Occipital lobe (tissue), 2 donors: Measurements from ENCODE around the gene KERA. TPM values are rescaled to one million over a fixed set of nuclear protein-coding genes. Genes with fewer than 3 reads are reported as not detected.

ENCODE experiments used
- DNase-seq: peaks from one replicate; lab custom pipeline; 2025; lab: John Stamatoyannopoulos, UW
- total RNA-seq: library from RNA; depleted of rRNA; stranded (reverse); fragments of >200 nt; gene quantifications from one replicate; pipeline ENCODE4 v1.2.3, GENCODE V29; 2014

KERA gene
- total RNA-seq, 1 donor from 2014 or later = 3.0 TPM

DNA sequence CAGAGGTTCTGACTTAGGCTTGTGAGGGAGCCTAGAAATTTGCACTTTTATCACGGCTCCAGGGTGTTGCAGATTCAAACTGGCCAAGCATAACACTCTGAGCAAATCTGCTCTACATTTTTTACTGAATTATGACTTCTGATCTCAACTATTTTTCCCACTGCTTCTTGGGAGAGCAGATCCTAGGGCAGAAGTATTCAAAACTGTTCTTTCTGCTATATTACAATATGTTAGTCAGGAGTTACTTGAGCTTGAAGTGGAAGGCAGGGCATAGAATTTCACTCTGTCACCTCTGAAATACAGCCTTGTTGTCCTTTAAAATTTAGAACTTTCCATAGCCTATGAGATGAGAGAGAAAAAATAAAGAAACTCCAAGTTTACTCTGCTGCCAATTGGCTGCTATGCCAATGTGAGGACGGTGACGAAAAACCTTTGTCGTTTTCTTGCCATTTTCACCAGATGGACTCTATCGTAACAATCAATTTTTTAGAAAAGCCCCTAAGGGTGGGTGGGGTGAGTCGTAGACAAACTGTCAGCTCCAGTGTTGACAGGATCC, 16.4 kb upstream of the KERA start:
- no peak for DNase-seq

DNA sequence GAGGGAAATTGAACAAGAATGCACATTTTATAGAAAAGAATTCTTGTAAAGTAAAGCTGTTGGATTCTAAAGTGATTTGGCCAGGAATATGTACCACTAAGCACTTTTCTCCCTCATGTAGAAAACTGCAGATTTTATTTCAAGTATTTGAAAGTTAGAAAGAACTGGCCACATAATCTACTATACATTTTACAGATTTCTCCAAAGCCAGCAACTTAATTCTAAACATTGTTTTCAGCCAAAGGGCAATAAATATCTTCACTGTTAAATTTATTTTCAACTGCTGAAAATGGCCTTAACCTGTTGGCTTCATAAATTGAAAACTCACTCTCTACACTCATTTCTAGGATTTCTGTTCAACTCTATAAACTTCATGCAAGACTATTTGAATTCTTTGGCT, 15.6 kb upstream of the KERA start:
- no peak for DNase-seq

DNA sequence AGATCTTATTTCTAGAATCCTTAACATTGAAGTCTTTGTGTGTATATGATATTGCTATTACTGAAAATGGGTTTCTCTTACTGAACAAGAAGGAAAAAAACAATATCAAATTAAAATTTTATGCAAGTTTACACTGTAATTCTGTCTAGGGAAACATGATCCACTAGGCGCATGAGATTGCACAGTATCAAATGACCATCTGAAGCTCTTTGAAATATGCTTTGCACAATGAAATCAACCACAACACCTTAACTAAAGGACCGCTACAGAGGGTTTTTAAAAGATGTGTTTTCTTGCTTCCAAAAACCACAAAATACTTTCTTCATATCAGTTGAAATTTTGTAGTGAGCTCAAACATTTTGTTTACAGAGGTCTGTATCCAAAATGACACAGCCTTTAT, 15.1 kb upstream of the KERA start:
- no peak for DNase-seq

DNA sequence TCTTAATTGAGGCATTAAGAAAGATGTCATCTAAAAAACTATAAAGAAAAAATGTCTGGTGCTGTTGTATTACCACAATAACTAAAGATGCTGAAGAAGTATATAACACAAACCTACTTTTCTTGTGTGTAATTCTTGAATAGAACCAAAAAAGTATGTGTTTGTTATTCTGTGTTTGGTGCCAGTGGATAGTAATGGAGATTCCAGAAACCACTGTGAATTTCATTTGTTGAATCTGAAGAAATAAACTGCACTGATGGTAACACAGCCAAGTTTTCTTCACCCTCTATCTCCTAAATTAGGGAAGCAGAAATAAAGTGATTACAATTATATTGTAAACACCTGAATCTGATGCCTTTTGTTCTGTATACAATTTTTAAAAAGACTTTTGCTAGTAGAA, 13.1 kb upstream of the KERA start:
- no peak for DNase-seq

DNA sequence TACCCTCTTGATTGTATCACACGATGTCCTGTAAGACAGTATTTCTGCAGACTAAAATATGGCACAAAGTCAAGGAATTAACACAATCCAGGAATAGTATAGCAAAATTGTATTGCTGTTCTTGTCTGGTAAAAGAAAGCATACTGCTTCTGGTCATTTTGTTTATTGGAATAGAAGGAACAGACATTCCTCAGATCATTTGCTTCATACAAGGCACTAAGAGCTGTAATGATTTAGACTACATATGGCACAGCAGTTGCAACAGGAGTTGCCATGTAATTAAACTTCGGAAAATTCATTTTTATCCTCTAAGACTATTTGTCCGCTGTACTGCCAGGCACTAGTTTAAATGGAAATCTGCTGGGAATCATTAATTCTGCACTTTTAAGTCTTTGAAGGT, 7.6 kb upstream of the KERA start:
- no peak for DNase-seq

DNA sequence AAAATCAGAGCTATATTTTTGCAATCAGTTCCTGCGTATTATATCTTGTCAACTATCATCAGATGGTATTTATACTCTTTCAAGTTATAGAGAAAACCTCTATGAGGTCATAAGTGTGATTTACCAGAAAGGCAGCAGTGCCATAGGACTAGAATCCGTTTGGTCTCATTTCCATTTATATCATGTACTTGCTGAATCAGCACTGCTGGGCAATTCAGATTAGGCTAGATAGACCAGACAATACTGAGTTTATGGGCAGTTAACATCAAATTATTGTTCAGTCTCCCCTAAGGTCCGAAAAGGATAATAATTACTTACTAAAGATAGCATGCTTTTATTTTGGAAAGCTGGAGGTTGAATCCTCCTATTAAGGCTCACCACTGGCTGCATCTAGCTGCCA, 6.8 kb upstream of the KERA start:
- DNase-seq = no peak

DNA sequence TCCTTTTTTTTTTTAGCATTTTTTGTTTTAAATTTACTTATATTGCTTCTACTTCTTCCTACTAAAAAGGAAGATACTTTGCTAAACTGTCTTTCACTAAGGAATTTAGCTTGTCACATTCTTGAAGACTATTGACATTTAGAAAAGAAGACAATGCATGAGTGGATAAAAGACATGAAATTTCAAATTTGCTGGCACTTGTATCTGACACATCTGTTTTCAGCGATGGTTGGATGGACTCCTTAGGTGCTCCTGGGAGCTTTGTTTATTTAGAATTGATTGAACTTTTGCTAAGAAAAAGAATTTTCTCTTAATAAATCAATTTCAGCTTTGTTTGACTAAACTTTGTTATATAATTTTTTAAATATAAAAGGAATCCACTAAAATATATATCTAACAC, 3.3 kb upstream of the KERA start:
- no peak for DNase-seq

DNA sequence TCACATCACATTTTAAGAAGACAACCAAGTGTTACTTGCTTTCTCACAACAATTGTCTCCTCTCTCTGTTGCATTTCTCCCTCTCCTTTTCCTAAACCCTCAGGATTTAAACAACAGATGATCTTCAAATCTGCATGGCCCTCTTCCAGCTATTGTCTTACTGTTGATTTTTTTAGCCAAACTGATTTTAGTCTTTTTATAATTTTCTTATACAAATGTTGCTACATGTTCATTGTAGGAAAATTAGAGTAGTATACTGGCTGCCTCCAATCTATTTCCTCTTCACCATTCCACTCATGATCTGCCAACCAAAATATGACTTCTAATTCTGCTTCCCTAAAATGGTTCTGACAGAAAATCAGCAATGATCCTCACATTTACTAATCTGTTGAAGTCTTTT, 1.4 kb upstream of the KERA start:
- DNase-seq = no peak

DNA sequence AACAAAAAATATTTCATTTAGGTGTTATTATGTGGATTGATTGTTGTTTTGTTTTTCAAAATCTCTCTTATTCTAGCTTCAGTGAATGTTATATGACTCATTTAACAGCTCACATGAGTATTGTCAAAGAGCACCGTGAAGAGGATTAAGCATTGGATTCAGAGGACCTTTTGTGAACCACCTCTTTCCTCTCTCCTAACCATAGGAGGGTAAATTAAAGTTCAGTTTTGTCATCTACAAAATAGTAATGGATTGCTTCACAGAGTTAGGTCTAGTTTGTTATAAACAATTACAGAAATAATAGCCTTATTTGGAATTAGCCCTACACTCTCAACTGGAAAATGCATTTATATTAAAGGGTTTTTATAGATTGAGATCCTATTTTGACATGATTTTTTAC, 962 bp upstream of the KERA start:
- no peak for DNase-seq

DNA sequence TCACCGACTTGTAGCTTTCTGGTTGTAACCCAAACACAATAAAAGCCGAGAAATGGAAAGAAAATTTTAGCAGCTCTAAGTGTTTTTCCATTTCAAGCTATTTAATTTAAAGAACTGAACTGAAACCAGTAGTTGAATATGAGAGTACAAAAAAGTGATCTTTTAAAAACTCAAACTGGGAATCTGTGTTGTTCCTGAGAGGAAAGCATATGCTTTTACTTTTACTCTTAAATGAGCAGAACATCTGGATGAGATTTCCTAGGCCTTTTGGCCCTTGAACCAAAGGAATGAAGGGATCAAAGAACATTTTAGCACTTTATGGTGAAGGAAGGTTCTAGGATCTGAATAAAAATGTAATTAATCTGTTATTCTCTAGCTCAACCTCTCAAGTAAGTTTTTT, 1.3 kb downstream of the KERA start:
- no peak for DNase-seq

DNA sequence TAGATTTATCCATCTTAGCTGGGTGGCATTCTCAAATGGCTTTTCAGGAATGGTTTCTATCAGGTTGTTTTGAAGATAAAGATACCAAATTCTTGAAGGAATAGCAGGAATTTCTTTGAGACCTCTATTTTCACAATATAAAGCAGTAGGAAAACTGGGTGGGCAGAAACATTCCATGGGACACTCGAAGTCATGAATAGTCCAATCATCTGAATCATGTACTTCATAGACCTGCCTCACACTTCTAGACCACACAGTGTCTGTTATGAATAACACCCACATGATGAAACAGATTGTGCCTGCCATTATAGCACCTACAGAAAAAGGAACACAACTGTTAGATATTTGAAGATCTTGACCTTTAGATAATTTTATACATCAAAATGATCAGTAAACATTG, 1.8 kb downstream of the KERA start:
- DNase-seq = no peak

DNA sequence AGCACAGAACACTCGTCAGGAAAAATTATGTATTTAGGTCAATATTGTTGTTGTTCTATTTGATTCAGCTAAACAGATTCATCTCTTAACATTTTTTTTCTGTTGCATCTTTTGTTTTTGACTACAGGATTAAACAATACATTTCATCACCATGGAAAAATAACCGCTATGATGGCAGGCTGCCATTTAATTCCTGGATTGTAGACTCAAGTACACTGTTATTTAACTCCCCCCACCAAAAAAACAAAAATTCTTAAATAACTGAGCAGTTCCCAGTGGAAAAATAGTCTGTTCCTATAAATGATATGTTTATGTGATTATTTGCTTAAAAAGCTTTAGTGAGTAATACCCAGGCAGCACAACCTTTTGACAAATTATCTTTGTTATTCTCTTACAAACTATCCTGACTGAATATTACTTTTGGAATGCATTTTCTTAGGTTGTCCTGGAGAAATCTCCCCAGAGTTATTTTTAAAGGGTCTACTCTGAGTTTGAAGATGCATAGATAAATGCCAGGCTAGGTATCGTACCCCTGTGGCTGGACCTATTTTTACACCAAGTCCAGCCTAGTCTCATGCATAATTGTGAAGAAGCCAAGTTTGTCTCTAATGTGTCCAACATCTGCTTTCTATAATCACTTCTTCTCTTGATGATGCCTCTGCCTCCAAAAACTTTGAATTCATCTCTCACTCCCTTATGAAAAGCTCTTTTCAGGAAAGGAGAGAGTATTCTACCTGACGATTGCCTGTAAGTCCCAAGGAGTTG, 3.7 kb downstream of the KERA start:
- no peak for DNase-seq

DNA sequence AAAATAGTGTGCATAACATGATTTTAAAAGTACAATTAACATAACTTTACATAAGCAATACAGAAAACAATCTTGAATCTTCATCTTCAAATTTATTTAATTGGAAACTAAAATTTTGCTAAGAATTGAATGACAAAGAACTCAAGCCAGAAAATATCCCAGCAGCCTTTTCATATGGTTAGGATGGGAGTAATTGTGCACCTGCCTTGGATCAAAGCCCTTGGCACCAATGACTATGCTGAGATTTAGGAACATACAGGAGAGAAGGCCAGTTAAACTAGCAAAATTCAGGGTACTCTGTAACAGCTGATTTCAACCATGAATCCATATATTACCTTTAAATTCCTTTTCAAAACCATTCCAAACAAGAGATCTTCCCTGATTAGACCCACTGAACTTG, 5.8 kb downstream of the KERA start:
- no peak for DNase-seq

DNA sequence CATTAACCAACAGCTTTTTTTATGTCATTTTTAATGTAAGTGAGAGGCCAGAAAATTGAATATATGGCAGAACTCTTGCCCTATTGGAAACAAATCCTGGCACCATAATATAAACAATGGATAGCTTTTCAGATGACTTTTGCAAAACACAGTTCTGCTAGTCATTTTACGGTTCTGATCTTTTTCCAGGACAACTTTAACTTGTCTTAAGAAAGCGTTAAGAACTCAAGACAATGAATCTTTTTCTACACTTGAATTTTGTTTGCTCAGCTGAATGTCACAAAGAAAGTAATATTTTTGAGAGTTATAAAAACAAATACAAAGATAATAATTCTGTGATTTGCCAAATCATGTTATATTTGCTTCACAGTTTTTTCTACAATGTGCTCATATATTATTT, 13.2 kb downstream of the KERA start:
- no peak for DNase-seq

DNA sequence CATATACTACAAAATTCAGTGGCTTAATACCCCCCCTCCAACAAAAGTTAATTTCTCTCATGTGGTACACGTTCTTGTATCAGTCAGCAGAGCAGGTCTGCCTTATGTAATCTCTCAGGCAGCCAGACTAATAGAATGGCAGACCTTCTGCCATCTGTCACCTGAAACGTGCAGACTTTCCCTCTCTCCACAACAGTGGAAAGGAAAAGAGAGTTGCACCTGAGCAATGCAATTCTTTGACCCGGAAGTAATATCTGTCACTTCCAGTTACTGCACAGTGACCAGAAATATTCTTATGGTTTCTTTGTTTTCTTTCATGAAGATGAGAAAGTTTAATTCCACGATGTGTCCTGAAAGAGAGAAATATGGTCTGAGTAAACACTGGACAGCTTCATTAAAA, 14.4 kb downstream of the KERA start:
- DNase-seq = no peak

DNA sequence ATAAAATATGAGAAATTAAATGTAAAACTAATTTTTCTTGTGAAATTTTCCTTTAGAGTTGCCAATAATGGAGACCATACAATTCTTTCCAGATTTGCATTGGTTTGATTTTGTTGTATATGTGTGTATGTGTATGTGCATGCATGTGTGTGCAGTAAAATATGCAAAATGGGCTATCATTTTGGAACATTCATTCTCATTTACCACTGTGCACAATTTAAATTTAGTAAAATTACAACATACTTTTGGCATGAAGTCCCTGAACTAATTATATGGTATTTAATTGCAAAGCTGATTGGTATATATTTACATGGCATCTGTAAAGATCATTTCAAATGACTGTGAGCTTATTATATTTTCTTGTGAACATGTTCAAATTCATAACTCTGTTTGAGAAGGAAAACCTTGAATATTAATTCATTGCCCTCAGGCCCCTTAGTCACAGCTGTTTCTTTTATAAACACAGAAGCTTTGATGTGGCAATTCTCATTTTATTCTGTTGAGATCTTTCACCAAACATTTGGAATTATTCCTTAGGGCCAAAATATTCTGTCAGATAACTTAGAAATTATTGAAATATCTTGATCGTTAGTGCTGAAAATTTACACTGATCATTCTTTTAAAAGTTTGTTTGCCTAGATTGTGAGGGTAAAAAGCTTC, 17.6 kb downstream of the KERA start:
- DNase-seq = no peak

DNA sequence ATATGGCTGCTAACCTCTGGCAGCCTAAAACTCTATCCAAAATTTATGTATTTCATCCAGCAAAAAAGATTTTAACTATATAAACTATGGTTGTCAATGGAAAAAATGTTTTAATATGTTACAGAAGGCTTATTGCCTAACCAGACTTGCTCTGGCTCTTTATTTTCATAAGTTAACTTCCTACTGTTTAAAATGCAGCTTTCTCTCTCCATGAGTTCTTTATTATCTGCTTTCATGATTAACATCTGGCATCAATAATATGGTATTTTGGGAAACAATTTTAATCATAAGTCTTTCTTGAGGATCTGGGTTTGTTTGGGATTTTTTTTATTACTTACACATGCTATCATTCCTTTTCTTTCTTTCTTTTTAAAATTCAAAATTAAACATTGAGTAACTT, 20.5 kb downstream of the KERA start:
- DNase-seq = no peak

DNA sequence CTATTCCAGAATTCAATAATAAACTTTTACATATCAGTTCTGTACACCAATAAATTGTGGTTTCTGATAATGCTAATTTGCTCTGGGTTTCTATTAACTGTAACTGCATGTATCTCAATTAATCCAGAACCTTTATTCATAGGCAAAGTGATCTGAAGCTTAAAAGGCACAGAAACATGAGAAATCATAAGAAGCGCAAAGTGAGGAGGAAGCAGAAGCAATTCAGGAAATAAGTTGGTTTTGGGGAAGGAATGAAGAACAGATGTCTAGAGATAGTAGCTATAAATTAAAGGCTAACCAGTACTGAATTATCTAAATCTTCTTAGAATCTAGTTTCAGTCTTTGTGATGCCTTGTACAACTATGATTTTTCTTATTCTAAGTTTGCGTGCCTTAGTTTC, 24.6 kb downstream of the KERA start:
- DNase-seq = no peak

DNA sequence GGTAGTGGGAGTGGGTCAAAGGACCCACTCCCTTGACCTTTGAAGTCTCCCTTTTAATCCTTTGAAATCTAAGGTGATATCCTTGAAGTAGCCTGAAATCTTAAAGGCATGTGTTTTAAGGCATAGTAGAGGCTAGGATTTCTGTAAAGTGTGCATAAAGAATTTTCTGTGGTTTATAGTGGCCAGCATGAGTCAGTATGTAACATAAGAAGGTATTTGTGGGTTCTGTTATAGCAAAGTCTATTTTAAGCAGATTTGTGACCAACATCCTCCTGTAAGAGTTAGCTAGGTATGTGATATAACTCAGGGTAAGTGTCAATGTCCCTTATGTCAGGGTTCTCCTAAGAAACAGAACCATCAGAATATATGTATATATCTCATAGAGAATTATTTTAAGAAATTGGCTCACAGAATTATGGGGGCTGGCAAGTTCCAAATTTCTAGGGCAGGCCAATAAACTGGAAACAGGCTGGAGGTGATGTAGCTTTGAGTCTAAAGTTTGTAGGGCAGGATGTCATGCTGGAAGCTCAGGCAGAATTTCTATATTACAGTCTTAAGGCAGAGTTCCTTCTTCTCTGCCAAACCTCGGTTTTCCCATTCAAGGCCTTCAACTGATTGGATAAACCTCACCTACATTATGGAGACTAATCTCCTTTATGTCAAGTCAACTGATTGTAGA, 34.4 kb downstream of the KERA start:
- no peak for DNase-seq

DNA sequence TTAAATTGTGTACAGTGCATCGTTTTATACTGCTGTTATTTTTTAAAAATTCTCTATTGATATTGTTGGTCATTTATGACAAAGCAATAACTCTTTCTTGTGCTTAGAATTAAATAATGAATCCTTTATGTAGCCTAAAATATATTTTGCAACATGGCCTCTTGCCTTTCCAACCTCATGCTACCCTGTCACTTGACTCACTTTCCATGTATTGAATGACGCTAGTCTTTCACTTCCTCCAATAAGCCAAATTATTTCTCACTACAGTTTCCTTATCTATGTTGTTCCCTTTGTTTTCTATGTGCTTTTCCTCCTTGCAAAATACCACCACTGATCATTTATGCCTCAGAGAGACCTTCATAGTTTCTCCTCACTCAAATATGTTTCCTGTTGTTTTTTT, 36.7 kb downstream of the KERA start:
- no peak for DNase-seq

DNA sequence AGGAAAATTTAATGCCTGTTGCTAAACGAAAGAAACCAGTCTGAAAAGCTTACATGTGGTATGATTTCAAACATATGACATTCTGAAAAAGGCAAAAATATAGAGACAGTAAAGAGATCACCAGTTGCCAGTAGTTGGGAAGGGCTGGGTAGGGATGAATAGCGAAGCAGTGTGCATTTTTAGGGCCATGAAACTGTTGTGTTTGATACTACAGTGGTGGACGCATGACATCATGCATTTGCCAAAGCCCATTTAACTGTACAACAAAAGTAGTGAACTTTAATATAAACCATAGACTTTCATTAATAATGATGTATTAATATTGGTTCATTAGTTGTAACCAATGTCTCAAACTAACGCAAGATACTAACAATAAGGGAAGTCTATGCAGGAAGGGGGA, 38.4 kb downstream of the KERA start:
- DNase-seq = no peak

DNA sequence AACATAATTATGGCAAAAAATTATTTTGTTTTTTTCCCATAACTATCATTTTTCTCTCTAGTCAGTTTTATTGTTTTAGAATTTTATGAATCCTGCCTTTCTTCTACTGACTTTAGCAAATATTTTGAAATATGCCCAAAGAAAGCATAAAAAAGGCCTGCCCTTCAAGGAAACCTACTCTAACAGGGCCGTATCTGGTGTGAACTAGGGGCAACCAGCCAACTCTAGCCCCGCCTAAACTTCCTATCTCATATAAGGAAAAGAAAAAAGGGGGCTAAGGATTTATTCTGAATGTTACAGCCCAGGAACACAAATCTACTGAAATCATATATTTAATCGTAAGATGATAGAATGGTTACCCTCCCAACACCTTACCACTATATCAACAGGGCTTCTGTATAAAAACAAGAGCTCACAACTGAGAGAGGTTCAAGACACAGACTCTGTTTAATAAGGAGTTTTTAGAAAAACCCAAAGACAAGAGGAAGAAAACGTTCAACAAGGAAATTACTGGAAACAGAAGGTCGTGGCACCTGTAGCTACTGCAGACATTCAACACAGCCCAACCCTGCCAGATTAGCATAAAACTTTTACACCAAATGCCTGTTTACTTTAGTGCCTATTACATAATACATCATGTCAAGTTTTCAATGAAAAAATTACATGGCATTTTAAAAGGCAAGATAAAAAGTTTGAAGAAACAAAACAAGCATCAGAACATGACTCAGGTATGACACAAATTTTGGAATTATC, 40.1 kb downstream of the KERA start:
- no peak for DNase-seq
